Psoas muscle (tissue), 8 donors: ENCODE measurements around the gene CCNY. TPM values are rescaled to one million over a fixed set of nuclear protein-coding genes. Genes with fewer than 3 reads are reported as not detected.
A peak's percentile ranks its signal among the peaks of the same experiment; 100 is the strongest.
"Not testable (repeated sequence)": the region's sequence is repeated elsewhere in the genome, so short reads cannot be mapped to it uniquely, and the experiment has no call there.

ENCODE experiments used
- ATAC-seq, 4 donors: fragments of 200-7000 bp; cut with Tn5 transposase; one replicate each; pipeline ENCODE4 v1.9.1; 2020; ENCODE audit warnings: moderate library complexity in 3 of 4, mild to moderate bottlenecking in 2 of 4
- DNase-seq, 2 donors: peaks; one replicate each; pipeline ENCODE4 v3.0.0-alpha.2; 2020
- H3K27ac ChIP-seq: fragments of 200-600 bp; one replicate; pipeline ENCODE4 v1.8.0; 2022
- H3K27me3 ChIP-seq, 3 donors: fragments of 200-600 bp in 1 of 3; one replicate each; pipeline versions ENCODE4 v1.6.1 to v1.8.0; 2013 to 2022; ENCODE audit warnings: low read length in 2 of 3, mild to moderate bottlenecking in 2 of 3, moderate library complexity in 1 of 3; ENCODE audit not compliant: insufficient read depth in 3 of 3
- H3K36me3 ChIP-seq, 2 donors: fragments of 200-600 bp in 1 of 2; one replicate each; pipeline versions ENCODE4 v1.6.1 to v1.8.0; 2013 to 2022; ENCODE audit warnings: low read depth in 1 of 2, mild to moderate bottlenecking in 1 of 2, moderate library complexity in 1 of 2; ENCODE audit not compliant: insufficient read depth in 1 of 2
- H3K4me1 ChIP-seq: fragments of 200-600 bp; one replicate; pipeline ENCODE4 v1.8.0; 2022
- H3K4me3 ChIP-seq: fragments of 200-600 bp; one replicate; pipeline ENCODE4 v1.8.0; 2022; ENCODE audit warnings: mild to moderate bottlenecking
- H3K9me3 ChIP-seq: fragments of 200-600 bp; one replicate; pipeline ENCODE4 v1.8.0; 2022
- CTCF ChIP-seq: fragments of 200-600 bp; IDR thresholded peaks from one replicate; pipeline ENCODE4 v1.8.0; 2022; ENCODE audit warnings: antibody characterized with exemption
- WGBS, 3 donors: extraction: QIAGEN DNeasy Blood & Tissue Kit; methylation state at CpG; one replicate each; pipeline versions ENCODE4 v1.1.6 to v1.1.7; 2013; 5-methylcytosine and 5-hydroxymethylcytosine counted together
- intact Hi-C, 2 donors: fragments of 100-400 bp; cut with DNase I; formaldehyde crosslinking; loops; one replicate each; pipeline versions ENCODE4 v1.11.0 to v1.14.2; 2022
- polyA plus RNA-seq, 3 donors: library from polyadenylated mRNA; stranded (reverse); fragments of 200-250 nt; gene quantifications; one replicate each; pipeline ENCODE4 v1.2.3, GENCODE V29; 2013
- total RNA-seq, 4 donors: library from RNA; stranded (reverse); fragmentation: NEBNext Ultra II Directional in 2 of 4; extraction: Animal tissue kit (Norgen Biotek cat#: 25700) in 2 of 4; gene quantifications; one replicate each; pipeline versions ENCODE4 v1.2.1 to v1.2.4, GENCODE V29; 2021 to 2023
- donor health status: healthy with polysubstance abuse.
- donor health status: DM: no; HTN: no; CAD: no; lungs with moderate emphysema.
- donor health status: Bipolar disorder and iron deficiency.
- donor health status: healthy.
- donor health status: DM: yes; HTN: yes; CAD: no.
- donor health status: DM: no; HTN: no; CAD: no.
- donor health status: DM: no; HTN: no; CAD: no.
- donor health status: DM: yes; HTN: yes; CAD: no.

CCNY gene
- total and polyA plus RNA-seq, 7 donors = 21.2 to 55.8 (median 47.0) TPM

- not testable (repeated sequence) for H3K36me3 ChIP-seq, ATAC-seq, H3K27me3 ChIP-seq, H3K9me3 ChIP-seq, DNase-seq, H3K4me3 ChIP-seq
- peak overlapping the region; percentile 23 for H3K27ac ChIP-seq
- intact Hi-C loops = loop anchor here in 1 of 2 donors (5.0 kb wide), 1 partner anchor 60 kb away; no protein-coding TSS in a partner anchor
- peaks cover 49% of the 10 kb centered on the region for H3K4me1 ChIP-seq
- 89 to 94% (median 90%) methylated on average over 12 of the region's 12 CpGs for WGBS, 3 donors
Measured at GRCh38 chr10:35407696-35408095, 71.4 kb downstream of the CCNY start.

GRCh38 chr10:35409094-35409582 lies 72.8 kb downstream of the CCNY start:
- H3K4me1 ChIP-seq = peaks cover 50% of the 10 kb centered on the region
- intact Hi-C loops = loop anchor here in 1 of 2 donors (5.0 kb wide), 1 partner anchor 62 kb away; no protein-coding TSS in a partner anchor
- H3K27me3 ChIP-seq = no peaks in the 10 kb centered on the region
- H3K27ac ChIP-seq = peak overlapping the region; percentile 64
- H3K4me3 ChIP-seq = no peak overlapping the region
- no peaks in the 10 kb centered on the region for H3K36me3 ChIP-seq
- ATAC-seq (peak; percentile 99), DNase-seq (peak; percentile 48 to 78)
- no peak for TF ChIP-seq CTCF
- 19 to 29% (median 25%) methylated on average over 2 of the region's 2 CpGs for WGBS, 3 donors
- no peaks in the 10 kb centered on the region for H3K9me3 ChIP-seq

GRCh38 chr10:35409808-35410207 lies 73.5 kb downstream of the CCNY start:
- Histone ChIP-seq H3K4me1 (peaks cover 57% of the 10 kb centered on the region), H3K27me3 (no peaks in the 10 kb centered on the region), H3K9me3 (no peaks in the 10 kb centered on the region), H3K36me3 (no peaks in the 10 kb centered on the region), H3K27ac (peak overlapping the region; percentile 64), H3K4me3 (no peak overlapping the region)
- intact Hi-C loops = loop anchor here (5.0 kb wide), 3 partner anchors 53 to 73 kb away; partner anchors contain the start of gene CCNY (in 1 of the 2)
- ATAC-seq (no peak), DNase-seq (no peak)
- WGBS, 3 donors = 73 to 85% (median 84%) methylated on average over 1 of the region's 1 CpG
- TF ChIP-seq CTCF = no peak

- WGBS, 3 donors = 55 to 71% (median 58%) methylated on average over 4 of the region's 4 CpGs
- H3K4me3 ChIP-seq = no peak overlapping the region
- intact Hi-C loops = loop anchor here in 1 of 2 donors (5.0 kb wide), 2 partner anchors 55 to 75 kb away; partner anchors contain the start of gene CCNY
- no peak for ATAC-seq
- peaks cover 63% of the 10 kb centered on the region for H3K4me1 ChIP-seq
- H3K27me3 ChIP-seq = no peaks in the 10 kb centered on the region
- no peaks in the 10 kb centered on the region for H3K9me3 ChIP-seq
- H3K27ac ChIP-seq = peak overlapping the region; percentile 16
- no peak for TF ChIP-seq CTCF
- no peaks in the 10 kb centered on the region for H3K36me3 ChIP-seq
- DNase-seq = no peak
Measured at GRCh38 chr10:35412003-35412723, 75.9 kb downstream of the CCNY start.

- Histone ChIP-seq H3K4me1 (peaks cover 70% of the 10 kb centered on the region), H3K9me3 (no peaks in the 10 kb centered on the region), H3K27ac (peak overlapping the region; percentile 10), H3K4me3 (no peak overlapping the region), H3K27me3 (no peaks in the 10 kb centered on the region), H3K36me3 (no peaks in the 10 kb centered on the region)
- intact Hi-C loops = loop anchor here in 1 of 2 donors (5.0 kb wide), 2 partner anchors 56 to 76 kb away; partner anchors contain the start of gene CCNY
- TF ChIP-seq CTCF = no peak
- WGBS, 3 donors = 52 to 71% (median 60%) methylated on average over 4 of the region's 4 CpGs
- ATAC-seq (no peak), DNase-seq (no peak)
Measured at GRCh38 chr10:35412900-35413491, 76.7 kb downstream of the CCNY start.
